HG03139 (cell line): ENCODE results near the gene DDX31.

Experiments used
- ATAC-seq: cut with Tn5 transposase; IDR thresholded peaks from one replicate; pipeline ENCODE4 v1.9.1; 2021; ENCODE audit not compliant: unreplicated experiment

The DDX31 gene

GRCh38 chr9:132674485-132674884, 4.7 kb upstream of the DDX31 start:
- ATAC-seq = no peak

GRCh38 chr9:132673355-132673754, 3.6 kb upstream of the DDX31 start:
- no peak for ATAC-seq

GRCh38 chr9:132672413-132672690, 2.6 kb upstream of the DDX31 start:
- no peak for ATAC-seq

- ATAC-seq = no peak
Observed at GRCh38 chr9:132671620-132672412, 2.0 kb upstream of the DDX31 start.

- peak; percentile 46 for ATAC-seq
Observed at GRCh38 chr9:132670457-132671391, 941 bp upstream of the DDX31 start, which contains the start of gene GTF3C4. TSS of gene GTF3C4 (plus strand) at chr9:132670464. CDS start at chr9:132670599, 135 bp downstream.

- peak; percentile 4 for ATAC-seq
Observed at GRCh38 chr9:132669319-132669697, 475 bp downstream of the DDX31 start.

GRCh38 chr9:132663851-132664250, 5.9 kb downstream of the DDX31 start:
- no peak for ATAC-seq

GRCh38 chr9:132663117-132663516, 6.7 kb downstream of the DDX31 start:
- no peak for ATAC-seq

- no peak for ATAC-seq
Observed at GRCh38 chr9:132662152-132662945, 7.4 kb downstream of the DDX31 start.

GRCh38 chr9:132656299-132656698, 13.5 kb downstream of the DDX31 start:
- no peak for ATAC-seq

GRCh38 chr9:132651259-132651658, 18.5 kb downstream of the DDX31 start:
- ATAC-seq = no peak

- no peak for ATAC-seq
Observed at GRCh38 chr9:132648685-132649084, 21.1 kb downstream of the DDX31 start.

- ATAC-seq = no peak
Observed at GRCh38 chr9:132648283-132648682, 21.5 kb downstream of the DDX31 start.

- ATAC-seq = no peak
Observed at GRCh38 chr9:132647806-132648205, 22.0 kb downstream of the DDX31 start.

- ATAC-seq = no peak
Observed at GRCh38 chr9:132647355-132647754, 22.4 kb downstream of the DDX31 start.

GRCh38 chr9:132646726-132647125, 23.1 kb downstream of the DDX31 start:
- ATAC-seq = no peak

GRCh38 chr9:132645711-132646110, 24.1 kb downstream of the DDX31 start:
- no peak for ATAC-seq

- ATAC-seq = no peak
Observed at GRCh38 chr9:132645306-132645705, 24.5 kb downstream of the DDX31 start.

- no peak for ATAC-seq
Observed at GRCh38 chr9:132644251-132644650, 25.5 kb downstream of the DDX31 start.

GRCh38 chr9:132641216-132641615, 28.6 kb downstream of the DDX31 start:
- ATAC-seq = no peak

GRCh38 chr9:132639322-132639721, 30.5 kb downstream of the DDX31 start:
- ATAC-seq = no peak
